ENCODE results near the gene STK10. TPM values are rescaled to one million over a fixed set of nuclear protein-coding genes. Genes with fewer than 3 reads are reported as not detected.

Gene STK10
- polyA plus RNA-seq, 1 of the 3 experiments (the other 2 are of a cell fraction), result 11.0 TPM

- over 99% methylated on average over 3 of the region's 3 CpGs for WGBS (ENCODE audit: low lambda C conversion rate)
- TF ChIP-seq SMC3 (IDR thresholded peaks at IDR 0.05; ENCODE audit: low read depth, low read length) (no peak), EP300 (IDR thresholded peaks at IDR 0.05; ENCODE audit: borderline replicate concordance in 1 of 2, low read depth in 1 of 2, low read length in 1 of 2) (no peak), RAD21 (IDR thresholded peaks at IDR 0.05; ENCODE audit: low read length) (no peak), REST (IDR thresholded peaks at IDR 0.05; ENCODE audit: low read depth, low read length) (no peak), TAF1 (IDR thresholded peaks at IDR 0.05; ENCODE audit: borderline replicate concordance, low read depth, low read length) (no peak), JUND (IDR thresholded peaks at IDR 0.05) (no peak), USF1 (IDR thresholded peaks at IDR 0.05; ENCODE audit: borderline replicate concordance, low read depth) (no peak), FOXJ3 (CRISPR knock-in tag; IDR thresholded peaks at IDR 0.05) (no peak), ZBTB33 (IDR thresholded peaks at IDR 0.05; ENCODE audit: borderline replicate concordance, low read depth) (no peak), MAX (IDR thresholded peaks at IDR 0.05; ENCODE audit: low read depth) (no peak), SIN3A (IDR thresholded peaks at IDR 0.05; ENCODE audit: borderline replicate concordance, low read depth, low read length) (no peak), IRF3 (IDR thresholded peaks at IDR 0.05; ENCODE audit: low read depth, low read length) (no peak)
Observed at GRCh38 chr5:172055996-172056395, 132.0 kb downstream of the STK10 start.

More at GRCh38 chr5:172055996-172056395, 132.0 kb downstream of the STK10 start:
- peaks cover 17 to 35% of the 10 kb centered on the region in 2 experiments for H3K36me3 ChIP-seq (replicated peaks in 1 of 2; ENCODE audit: control insufficient read depth in 1 of 2, insufficient read depth in 2 of 2, low read length in 1 of 2)
- ChIA-PET POLR2A (no interaction called here), CTCF (interaction anchor here (0.7 to 0.9 kb wide), 4 partner anchors 9 to 1715 kb away, joined by 3 to 5 read pairs (median 4); no protein-coding TSS in a partner anchor)
- no peak overlapping the region for H3K9ac ChIP-seq
- H3K4me3 ChIP-seq (ENCODE audit: low read depth in 2 of 2, low read length in 1 of 2), result no peak overlapping the region
- DNase-seq, result no peak
- H3K79me2 ChIP-seq (ENCODE audit: insufficient read depth), result no peaks in the 10 kb centered on the region
- peaks cover 0 to 4% of the 10 kb centered on the region in 2 experiments; a peak in 1 of 4 replicates for H3K4me1 ChIP-seq (ENCODE audit: control insufficient read depth in 1 of 2, insufficient read depth in 2 of 2, low read depth in 1 of 2, low read length in 1 of 2)
- no peaks in the 10 kb centered on the region for H3F3A ChIP-seq (replicated peaks; ENCODE audit: insufficient read depth)
- H3K9me3 ChIP-seq, result no peaks in the 10 kb centered on the region
- no peaks in the 10 kb centered on the region for H4K20me1 ChIP-seq (ENCODE audit: insufficient read depth)
- no peaks in the 10 kb centered on the region for H3K9me2 ChIP-seq
- H2AFZ ChIP-seq (ENCODE audit: low read depth), result no peak overlapping the region
- no peaks in the 10 kb centered on the region for H3K27me3 ChIP-seq (ENCODE audit: insufficient read depth)
- no peak overlapping the region for H3K27ac ChIP-seq (ENCODE audit: low read depth in 2 of 2, low read length in 1 of 2)
- H3K4me2 ChIP-seq, result no peak overlapping the region
